HEK293 (cell line): ENCODE measurements around the gene FKRP.

ENCODE experiments used
- CTCF ChIA-PET: fragments of 350-600 bp; formaldehyde crosslinking; extraction: SDS; loops from one replicate; lab custom pipeline; 2021; ENCODE audit warnings: antibody characterized with exemption; lab: Yijun Ruan, JAX
- POLR2A ChIA-PET: fragments of 300-600 bp; formaldehyde crosslinking; extraction: SDS; loops from one replicate; lab custom pipeline; 2020; ENCODE audit warnings: antibody characterized with exemption, inconsistent platforms; lab: Yijun Ruan, JAX
- H3K27ac ChIP-seq: fragments of 200-500 bp; sonication (Bioruptor generic); 2 replicates; pipeline ENCODE4 v1.5.1; 2014; ENCODE audit warnings: low read depth, low read length, control low read depth, inconsistent platforms; ENCODE audit errors: extremely low read depth
- H3K36me3 ChIP-seq, 2 experiments: fragments of 200-500 bp in 1 of 2; sonication (Bioruptor generic) in 1 of 2; 1 replicate in 1 of 2; 2 replicates in 1 of 2; pipeline ENCODE4 v1.5.1; 2014 to 2017; ENCODE audit warnings: inconsistent platforms in 2 of 2, low read length in 2 of 2; ENCODE audit not compliant: control insufficient read depth in 2 of 2, insufficient read depth in 1 of 2
- H3K4me1 ChIP-seq: fragments of 200-500 bp; sonication (Bioruptor generic); 2 replicates; pipeline ENCODE4 v1.5.1; 2014; ENCODE audit warnings: mild to moderate bottlenecking, low read length, inconsistent platforms; ENCODE audit not compliant: control insufficient read depth, insufficient read depth
- H3K4me3 ChIP-seq: 2 replicates; pipeline ENCODE4 v1.5.1; 2011; ENCODE audit warnings: low read depth, mild to moderate bottlenecking, control low read depth, low read length, moderate library complexity
- H3K9me3 ChIP-seq: fragments of 200-500 bp; sonication (Bioruptor generic); 2 replicates; pipeline ENCODE4 v1.5.1; 2014; ENCODE audit warnings: low read depth, low read length, inconsistent platforms; ENCODE audit not compliant: control insufficient read depth, insufficient read depth
- EGR2 ChIP-seq: fragments of 450-650 bp; formaldehyde crosslinking; IDR thresholded peaks from 2 replicates; pipeline ENCODE4 v1.5.1; 2016; ENCODE audit warnings: low read depth, missing biosample characterization, missing genetic modification characterization
- KLF1 ChIP-seq: fragments of 450-650 bp; formaldehyde crosslinking; IDR thresholded peaks from 2 replicates; pipeline ENCODE4 v1.5.1; 2016; ENCODE audit warnings: missing biosample characterization, missing genetic modification characterization
- OSR2 ChIP-seq: fragments of 450-650 bp; formaldehyde crosslinking; IDR thresholded peaks from 2 replicates; pipeline ENCODE4 v1.5.1; 2016; ENCODE audit warnings: missing biosample characterization, missing genetic modification characterization
- ZBTB1 ChIP-seq: fragments of 450-650 bp; formaldehyde crosslinking; IDR thresholded peaks from 2 replicates; pipeline ENCODE4 v1.5.1; 2016; ENCODE audit warnings: missing biosample characterization, missing genetic modification characterization
- ZFHX2 ChIP-seq: fragments of 450-650 bp; formaldehyde crosslinking; conservative IDR thresholded peaks from 2 replicates; pipeline ENCODE4 v1.5.1; 2016; ENCODE audit warnings: missing biosample characterization, missing genetic modification characterization
- ZNF138 ChIP-seq: fragments of 450-650 bp; formaldehyde crosslinking; IDR thresholded peaks from 2 replicates; pipeline ENCODE4 v1.5.1; 2016; ENCODE audit warnings: missing biosample characterization, missing genetic modification characterization, borderline replicate concordance
- ZNF146 ChIP-seq: fragments of 450-650 bp; formaldehyde crosslinking; IDR thresholded peaks from 2 replicates; pipeline ENCODE4 v1.5.1; 2016; ENCODE audit warnings: missing biosample characterization, missing genetic modification characterization
- ZNF184 ChIP-seq: fragments of 450-650 bp; IDR thresholded peaks from 2 replicates; pipeline ENCODE4 v1.5.1; 2018; ENCODE audit warnings: missing biosample characterization, mild to moderate bottlenecking, missing genetic modification characterization
- ZNF274 ChIP-seq, 2 experiments: fragments of 200-500 bp in 1 of 2; fragments of 450-650 bp in 1 of 2; sonication (Bioruptor generic) in 1 of 2; formaldehyde crosslinking in 1 of 2; IDR thresholded peaks; 2 replicates each; pipeline versions ENCODE4 v1.5.1 to v1.6.1; 2014 to 2016; ENCODE audit warnings: borderline replicate concordance in 1 of 2, inconsistent platforms in 1 of 2, low read length in 1 of 2, missing biosample characterization in 1 of 2, missing genetic modification characterization in 1 of 2
- ZNF311 ChIP-seq: fragments of 450-650 bp; formaldehyde crosslinking; IDR thresholded peaks from 2 replicates; pipeline ENCODE4 v1.5.1; 2017; ENCODE audit warnings: missing biosample characterization, missing genetic modification characterization, borderline replicate concordance
- ZNF335 ChIP-seq: fragments of 450-650 bp; formaldehyde crosslinking; conservative IDR thresholded peaks from 2 replicates; pipeline ENCODE4 v1.5.1; 2016; ENCODE audit warnings: missing biosample characterization, missing genetic modification characterization
- ZNF341 ChIP-seq: fragments of 450-650 bp; formaldehyde crosslinking; IDR thresholded peaks from 2 replicates; pipeline ENCODE4; 2016; ENCODE audit warnings: low read depth, missing biosample characterization, missing genetic modification characterization
- ZNF354C ChIP-seq: fragments of 450-650 bp; formaldehyde crosslinking; IDR thresholded peaks from 2 replicates; pipeline ENCODE4 v1.5.1; 2016; ENCODE audit warnings: missing biosample characterization, missing genetic modification characterization, low read depth, borderline replicate concordance
- ZNF423 ChIP-seq: fragments of 450-650 bp; formaldehyde crosslinking; IDR thresholded peaks from 2 replicates; pipeline ENCODE4 v1.5.1; 2016; ENCODE audit warnings: missing biosample characterization, missing genetic modification characterization
- ZNF571 ChIP-seq: fragments of 450-650 bp; formaldehyde crosslinking; IDR thresholded peaks from 2 replicates; pipeline ENCODE4 v1.5.0; 2017; ENCODE audit warnings: missing biosample characterization, missing genetic modification characterization
- ZNF585B ChIP-seq: fragments of 450-650 bp; formaldehyde crosslinking; IDR thresholded peaks from 2 replicates; pipeline ENCODE4 v1.5.1; 2016; ENCODE audit warnings: missing biosample characterization, missing genetic modification characterization
- ZNF626 ChIP-seq: fragments of 450-650 bp; sonication (Bioruptor Pico); formaldehyde crosslinking; IDR thresholded peaks from 2 replicates; pipeline ENCODE4 v1.5.1; 2018; ENCODE audit warnings: missing biosample characterization, missing genetic modification characterization, inconsistent platforms
- ZNF776 ChIP-seq: fragments of 450-650 bp; formaldehyde crosslinking; IDR thresholded peaks from 2 replicates; pipeline ENCODE4 v1.5.0; 2017; ENCODE audit warnings: missing biosample characterization, missing genetic modification characterization, borderline replicate concordance
- ZNF777 ChIP-seq: fragments of 450-650 bp; formaldehyde crosslinking; IDR thresholded peaks from 2 replicates; pipeline ENCODE4 v1.5.1; 2017; ENCODE audit warnings: missing biosample characterization, missing genetic modification characterization, borderline replicate concordance
- ZSCAN30 ChIP-seq: fragments of 450-650 bp; IDR thresholded peaks from 2 replicates; pipeline ENCODE4 v1.5.1; 2018; ENCODE audit warnings: missing biosample characterization, mild to moderate bottlenecking, missing genetic modification characterization, moderate library complexity
- TF ChIP-seq, protein P1 (sequence below): fragments of 450-650 bp; formaldehyde crosslinking; IDR thresholded peaks from 2 replicates; pipeline ENCODE4 v1.5.1; 2016; ENCODE audit warnings: missing biosample characterization, missing genetic modification characterization, borderline replicate concordance
- TF ChIP-seq, protein P2 (sequence below): fragments of 450-650 bp; formaldehyde crosslinking; IDR thresholded peaks from 2 replicates; pipeline ENCODE4 v1.5.0; 2017; ENCODE audit warnings: missing biosample characterization, missing genetic modification characterization, borderline replicate concordance

FKRP gene

DNA sequence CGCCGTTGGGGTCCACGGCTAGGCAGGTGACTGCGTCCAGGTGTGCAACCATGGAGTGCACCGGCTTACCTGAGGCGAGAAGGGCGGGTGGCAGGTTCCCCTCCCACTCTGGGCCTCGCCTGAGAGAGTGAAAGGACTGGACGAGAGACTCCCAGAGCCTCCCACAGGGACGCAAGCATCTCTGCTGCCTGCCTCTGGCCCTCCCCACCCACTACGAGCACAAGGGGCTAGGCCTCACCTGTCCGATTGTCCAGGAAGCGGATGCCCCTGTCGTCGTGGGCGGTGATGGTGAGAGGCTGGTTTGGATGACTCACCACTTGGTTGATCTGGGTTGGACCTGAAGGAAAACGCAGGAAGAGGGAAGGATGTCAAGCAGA lies 23.9 kb upstream of the FKRP start:
- CTCF ChIA-PET: no interaction called here
- H3K27ac ChIP-seq: no peak overlapping the region
- POLR2A ChIA-PET: no interaction called here
- TF ChIP-seq ZNF335 (no peak), EGR2 (tag by site-specific recombination) (0 out of 2 replicates have a peak, but pooled peaks have one; percentile 15), ZFHX2 (peak; percentile 53)
- peaks cover 25 to 79% of the 10 kb centered on the region in 2 experiments; a peak in 2 of 3 replicates for H3K36me3 ChIP-seq
- H3K4me3 ChIP-seq: no peak overlapping the region
- no peaks in the 10 kb centered on the region; the same call in 1 of the 2 replicates for H3K4me1 ChIP-seq
- no peaks in the 10 kb centered on the region for H3K9me3 ChIP-seq

DNA sequence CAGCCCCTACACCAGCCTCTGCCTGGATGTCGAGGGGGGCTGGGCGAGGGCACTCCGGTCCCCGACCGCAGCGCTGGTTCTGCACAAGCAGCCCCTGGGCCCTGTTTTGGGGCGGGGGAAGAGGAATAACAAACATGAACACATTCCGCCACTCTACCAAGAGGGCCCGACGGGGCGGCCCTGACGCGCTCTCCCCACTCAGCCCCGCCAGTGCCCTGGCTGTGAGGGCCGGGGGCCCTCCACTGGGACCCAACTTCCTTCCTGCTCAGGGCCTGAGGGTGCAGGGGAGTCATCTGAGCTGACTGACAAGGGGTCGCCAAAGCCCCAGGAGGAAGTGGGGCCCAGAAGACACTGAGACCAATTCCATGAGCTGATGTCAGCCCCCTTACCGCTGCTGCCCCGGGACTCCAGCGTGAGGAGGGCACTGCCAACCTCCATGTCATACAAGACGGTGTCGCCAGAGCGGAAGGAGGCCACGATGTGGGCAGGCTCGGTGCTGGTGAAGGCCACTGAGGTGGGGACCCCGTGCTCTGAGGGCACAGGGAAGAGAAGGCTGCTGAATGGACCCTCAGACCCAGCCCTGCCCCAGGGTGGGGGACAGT lies 23.3 kb upstream of the FKRP start:
- H3K36me3 ChIP-seq: peaks cover 27 to 84% of the 10 kb centered on the region in 2 experiments; a peak in 2 of 3 replicates
- CTCF ChIA-PET: no interaction called here
- POLR2A ChIA-PET: no interaction called here

DNA sequence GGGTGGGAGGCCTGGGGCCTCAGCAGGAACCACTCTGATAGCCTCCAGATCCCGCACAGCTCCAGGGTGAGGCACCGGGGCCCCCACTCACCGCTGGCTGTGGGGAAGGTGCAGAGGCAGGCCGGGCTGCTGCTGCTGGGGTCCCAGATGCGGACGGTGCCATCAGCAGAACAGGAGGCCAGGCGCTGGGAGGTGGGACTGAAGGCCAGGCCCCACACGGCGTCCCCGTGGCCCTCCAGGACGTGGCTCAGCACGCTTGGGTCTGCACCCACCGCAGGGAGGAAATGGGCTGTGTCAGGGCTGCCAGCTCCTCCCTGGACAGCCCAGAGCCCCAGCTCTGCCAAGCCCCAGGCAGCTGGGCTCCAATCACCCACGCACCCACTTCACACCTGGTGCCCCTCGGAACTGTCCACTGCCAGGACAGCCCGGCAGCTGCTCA lies 22.8 kb upstream of the FKRP start:
- TF ChIP-seq ZNF585B: no peak
- TF ChIP-seq ZNF184 (tag by site-specific recombination): no peak
- TF ChIP-seq, protein P1, sequence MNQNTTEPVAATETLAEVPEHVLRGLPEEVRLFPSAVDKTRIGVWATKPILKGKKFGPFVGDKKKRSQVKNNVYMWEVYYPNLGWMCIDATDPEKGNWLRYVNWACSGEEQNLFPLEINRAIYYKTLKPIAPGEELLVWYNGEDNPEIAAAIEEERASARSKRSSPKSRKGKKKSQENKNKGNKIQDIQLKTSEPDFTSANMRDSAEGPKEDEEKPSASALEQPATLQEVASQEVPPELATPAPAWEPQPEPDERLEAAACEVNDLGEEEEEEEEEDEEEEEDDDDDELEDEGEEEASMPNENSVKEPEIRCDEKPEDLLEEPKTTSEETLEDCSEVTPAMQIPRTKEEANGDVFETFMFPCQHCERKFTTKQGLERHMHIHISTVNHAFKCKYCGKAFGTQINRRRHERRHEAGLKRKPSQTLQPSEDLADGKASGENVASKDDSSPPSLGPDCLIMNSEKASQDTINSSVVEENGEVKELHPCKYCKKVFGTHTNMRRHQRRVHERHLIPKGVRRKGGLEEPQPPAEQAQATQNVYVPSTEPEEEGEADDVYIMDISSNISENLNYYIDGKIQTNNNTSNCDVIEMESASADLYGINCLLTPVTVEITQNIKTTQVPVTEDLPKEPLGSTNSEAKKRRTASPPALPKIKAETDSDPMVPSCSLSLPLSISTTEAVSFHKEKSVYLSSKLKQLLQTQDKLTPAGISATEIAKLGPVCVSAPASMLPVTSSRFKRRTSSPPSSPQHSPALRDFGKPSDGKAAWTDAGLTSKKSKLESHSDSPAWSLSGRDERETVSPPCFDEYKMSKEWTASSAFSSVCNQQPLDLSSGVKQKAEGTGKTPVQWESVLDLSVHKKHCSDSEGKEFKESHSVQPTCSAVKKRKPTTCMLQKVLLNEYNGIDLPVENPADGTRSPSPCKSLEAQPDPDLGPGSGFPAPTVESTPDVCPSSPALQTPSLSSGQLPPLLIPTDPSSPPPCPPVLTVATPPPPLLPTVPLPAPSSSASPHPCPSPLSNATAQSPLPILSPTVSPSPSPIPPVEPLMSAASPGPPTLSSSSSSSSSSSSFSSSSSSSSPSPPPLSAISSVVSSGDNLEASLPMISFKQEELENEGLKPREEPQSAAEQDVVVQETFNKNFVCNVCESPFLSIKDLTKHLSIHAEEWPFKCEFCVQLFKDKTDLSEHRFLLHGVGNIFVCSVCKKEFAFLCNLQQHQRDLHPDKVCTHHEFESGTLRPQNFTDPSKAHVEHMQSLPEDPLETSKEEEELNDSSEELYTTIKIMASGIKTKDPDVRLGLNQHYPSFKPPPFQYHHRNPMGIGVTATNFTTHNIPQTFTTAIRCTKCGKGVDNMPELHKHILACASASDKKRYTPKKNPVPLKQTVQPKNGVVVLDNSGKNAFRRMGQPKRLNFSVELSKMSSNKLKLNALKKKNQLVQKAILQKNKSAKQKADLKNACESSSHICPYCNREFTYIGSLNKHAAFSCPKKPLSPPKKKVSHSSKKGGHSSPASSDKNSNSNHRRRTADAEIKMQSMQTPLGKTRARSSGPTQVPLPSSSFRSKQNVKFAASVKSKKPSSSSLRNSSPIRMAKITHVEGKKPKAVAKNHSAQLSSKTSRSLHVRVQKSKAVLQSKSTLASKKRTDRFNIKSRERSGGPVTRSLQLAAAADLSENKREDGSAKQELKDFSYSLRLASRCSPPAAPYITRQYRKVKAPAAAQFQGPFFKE (tag by site-specific recombination): no peak
- no peak for TF ChIP-seq ZNF571 (tag by site-specific recombination)
- TF ChIP-seq ZNF776: no peak
- no peak for TF ChIP-seq ZNF626 (tag by site-specific recombination)
- no peaks in the 10 kb centered on the region for H3K9me3 ChIP-seq
- H3K4me3 ChIP-seq: no peak overlapping the region
- no peaks in the 10 kb centered on the region for H3K4me1 ChIP-seq
- CTCF ChIA-PET: interaction anchor here (0.7 kb wide), 1 partner anchor 9 kb away, joined by 3 read pairs; no protein-coding TSS in a partner anchor
- H3K27ac ChIP-seq: no peak overlapping the region
- H3K36me3 ChIP-seq: peaks cover 29 to 90% of the 10 kb centered on the region in 2 experiments; a peak in 2 of 3 replicates
- POLR2A ChIA-PET: no interaction called here

More for the DNA sequence above, 23.3 kb upstream of the FKRP start:
- Histone ChIP-seq H3K4me3 (no peak overlapping the region), H3K27ac (no peak overlapping the region), H3K9me3 (no peaks in the 10 kb centered on the region), H3K4me1 (no peaks in the 10 kb centered on the region; the same call in 1 of the 2 replicates)
- no peak for TF ChIP-seq ZNF777 (tag by site-specific recombination)
- TF ChIP-seq, protein P2, sequence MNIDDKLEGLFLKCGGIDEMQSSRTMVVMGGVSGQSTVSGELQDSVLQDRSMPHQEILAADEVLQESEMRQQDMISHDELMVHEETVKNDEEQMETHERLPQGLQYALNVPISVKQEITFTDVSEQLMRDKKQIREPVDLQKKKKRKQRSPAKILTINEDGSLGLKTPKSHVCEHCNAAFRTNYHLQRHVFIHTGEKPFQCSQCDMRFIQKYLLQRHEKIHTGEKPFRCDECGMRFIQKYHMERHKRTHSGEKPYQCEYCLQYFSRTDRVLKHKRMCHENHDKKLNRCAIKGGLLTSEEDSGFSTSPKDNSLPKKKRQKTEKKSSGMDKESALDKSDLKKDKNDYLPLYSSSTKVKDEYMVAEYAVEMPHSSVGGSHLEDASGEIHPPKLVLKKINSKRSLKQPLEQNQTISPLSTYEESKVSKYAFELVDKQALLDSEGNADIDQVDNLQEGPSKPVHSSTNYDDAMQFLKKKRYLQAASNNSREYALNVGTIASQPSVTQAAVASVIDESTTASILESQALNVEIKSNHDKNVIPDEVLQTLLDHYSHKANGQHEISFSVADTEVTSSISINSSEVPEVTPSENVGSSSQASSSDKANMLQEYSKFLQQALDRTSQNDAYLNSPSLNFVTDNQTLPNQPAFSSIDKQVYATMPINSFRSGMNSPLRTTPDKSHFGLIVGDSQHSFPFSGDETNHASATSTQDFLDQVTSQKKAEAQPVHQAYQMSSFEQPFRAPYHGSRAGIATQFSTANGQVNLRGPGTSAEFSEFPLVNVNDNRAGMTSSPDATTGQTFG: no peak
- TF ChIP-seq ZNF274 (IDR thresholded peaks at IDR 0.05; ENCODE audit: low read length): no peak
- TF ChIP-seq ZNF274 (tag by site-specific recombination; IDR thresholded peaks at IDR 0.05; ENCODE audit: borderline replicate concordance): no peak
- no peak for TF ChIP-seq ZNF423 (tag by site-specific recombination)
- no peak for TF ChIP-seq ZNF311
- TF ChIP-seq OSR2 (tag by site-specific recombination): no peak
- TF ChIP-seq ZNF354C: no peak
- no peak for TF ChIP-seq ZNF341 (tag by site-specific recombination)
- TF ChIP-seq ZNF138 (tag by site-specific recombination): no peak
- no peak for TF ChIP-seq KLF1
- TF ChIP-seq ZSCAN30 (tag by site-specific recombination): no peak
- TF ChIP-seq ZNF146 (tag by site-specific recombination): no peak
- no peak for TF ChIP-seq ZBTB1
- no peak for TF ChIP-seq ZFHX2
